Germinal center (tissue), 1 donor: ENCODE data around the gene TMF1.

ENCODE experiments used
- DNase-seq: peaks from one replicate; pipeline ENCODE4 v3.0.0; 2012; ENCODE audit warnings: mixed read lengths, low spot score

Gene TMF1

GRCh38 chr3:69014022-69014580 lies 38.0 kb downstream of the TMF1 start:
- no peak for DNase-seq

GRCh38 chr3:69013253-69014021 lies 38.7 kb downstream of the TMF1 start, which contains the start of gene EOGT:
Gene EOGT (minus strand): TSS chr3:69013684. CDS start chr3:69009846, 3,838 bp downstream.
- peak; percentile 79 for DNase-seq

- DNase-seq = peak; percentile 63
Observed at GRCh38 chr3:69012800-69013252, 39.3 kb downstream of the TMF1 start.

GRCh38 chr3:69012100-69012799 lies 39.9 kb downstream of the TMF1 start:
- no peak for DNase-seq

- DNase-seq = no peak
Observed at GRCh38 chr3:69011096-69011730, 40.9 kb downstream of the TMF1 start.

GRCh38 chr3:69009559-69010410 lies 42.3 kb downstream of the TMF1 start:
- DNase-seq = no peak

GRCh38 chr3:69008980-69009379 lies 43.2 kb downstream of the TMF1 start:
- DNase-seq = no peak

- no peak for DNase-seq
Observed at GRCh38 chr3:69005791-69006482, 46.2 kb downstream of the TMF1 start.

- no peak for DNase-seq
Observed at GRCh38 chr3:69005071-69005790, 46.9 kb downstream of the TMF1 start.

GRCh38 chr3:69004138-69004537 lies 48.0 kb downstream of the TMF1 start:
- DNase-seq = no peak

GRCh38 chr3:68999605-69000004 lies 52.5 kb downstream of the TMF1 start:
- no peak for DNase-seq

GRCh38 chr3:68999158-68999557 lies 53.0 kb downstream of the TMF1 start:
- no peak for DNase-seq

GRCh38 chr3:68997887-68998286 lies 54.2 kb downstream of the TMF1 start:
- DNase-seq = no peak

GRCh38 chr3:68996356-68996995 lies 55.7 kb downstream of the TMF1 start:
- no peak for DNase-seq

- DNase-seq = no peak
Observed at GRCh38 chr3:68988740-68989139, 63.4 kb downstream of the TMF1 start.

GRCh38 chr3:68987322-68987721 lies 64.8 kb downstream of the TMF1 start:
- DNase-seq = no peak

GRCh38 chr3:68986496-68987208 lies 65.5 kb downstream of the TMF1 start:
- DNase-seq = no peak

GRCh38 chr3:68985146-68985790 lies 66.9 kb downstream of the TMF1 start:
- no peak for DNase-seq
